Right lobe of liver (tissue), 6 donors: Measurements from ENCODE around the gene TM9SF4. TPM values are rescaled to one million over a fixed set of nuclear protein-coding genes. Genes with fewer than 3 reads are reported as not detected.
"Not testable (repeated sequence)": the region's sequence is repeated elsewhere in the genome, so short reads cannot be mapped to it uniquely, and the experiment has no call there.

Experiments
- ATAC-seq, 4 donors: fragments of 200-7000 bp; cut with Tn5 transposase; one replicate each; pipeline ENCODE4 v1.9.1; 2020; ENCODE audit warnings: mild to moderate bottlenecking in 4 of 4, moderate library complexity in 4 of 4
- DNase-seq, 3 donors: peaks; one replicate each; pipeline ENCODE4 v3.0.0-alpha.2; 2020
- H3K27ac ChIP-seq, 3 donors: fragments of 200-600 bp; one replicate each; pipeline ENCODE4 v1.8.0; 2022
- H3K27me3 ChIP-seq, 2 donors: fragments of 200-600 bp; one replicate each; pipeline ENCODE4 v1.8.0; 2022
- H3K36me3 ChIP-seq, 4 donors: fragments of 200-600 bp; sonication (generic) in 1 of 4; one replicate each; pipeline versions ENCODE4 v1.5.1 to v1.8.0; 2017 to 2022; ENCODE audit warnings: control low read depth in 1 of 4
- H3K4me1 ChIP-seq, 4 donors: fragments of 200-600 bp; sonication (generic) in 1 of 4; one replicate each; pipeline versions ENCODE4 v1.5.1 to v1.8.0; 2017 to 2022; ENCODE audit warnings: control low read depth in 1 of 4
- H3K4me3 ChIP-seq, 3 donors: fragments of 200-600 bp; one replicate each; pipeline ENCODE4 v1.8.0; 2022
- H3K9me3 ChIP-seq, 4 donors: fragments of 200-600 bp; sonication (generic) in 1 of 4; one replicate each; pipeline versions ENCODE4 v1.5.1 to v1.8.0; 2017 to 2022; ENCODE audit warnings: control low read depth in 1 of 4
- CTCF ChIP-seq, 4 donors: fragments of 200-600 bp in 3 of 4; fragments of 450-650 bp in 1 of 4; IDR thresholded peaks; one replicate each; pipeline versions ENCODE4 v1.5.1 to v1.8.0; 2016 to 2022; ENCODE audit warnings: antibody characterized with exemption in 4 of 4, mild to moderate bottlenecking in 2 of 4
- POLR2A ChIP-seq: fragments of 450-650 bp; IDR thresholded peaks from one replicate; pipeline ENCODE4 v1.6.1; 2017; ENCODE audit warnings: antibody characterized with exemption, mild to moderate bottlenecking
- WGBS: methylation state at CpG from one replicate; pipeline ENCODE4 v1.1.6; 2018; ENCODE audit warnings: low coverage, low lambda C conversion rate; ENCODE audit not compliant: insufficient coverage; ENCODE audit errors: missing lambda C conversion rate; 5-methylcytosine and 5-hydroxymethylcytosine counted together
- intact Hi-C, 2 donors: fragments of 100-400 bp; cut with DNase I; formaldehyde crosslinking; loops; one replicate each; pipeline versions ENCODE4 v1.11.2 to v1.14.1; 2022
- total RNA-seq, 6 experiments: library from RNA; depleted of rRNA in 2 of 6; stranded (reverse); fragments of >200 nt in 2 of 6; fragmentation: NEBNext Ultra II Directional in 3 of 6; extraction: Animal tissue kit (Norgen Biotek cat#: 25700) in 3 of 6; gene quantifications; one replicate each; pipeline versions ENCODE4 v1.1.0 to v1.2.4, GENCODE V29; 2016 to 2023
- donor health status: DM: no; HTN: yes; CAD: no.
- donor health status: DM: no; HTN: no; CAD: no.
- donor health status: DM: no; HTN: no; CAD: no.
- donor health status: DM: no; HTN: yes; CAD: no.
- donor health status: DM: no; HTN: yes; CAD: no.

Gene TM9SF4
- total RNA-seq, 6 experiments from 2014 or later: 26.9 to 33.9 (median 30.5) TPM

- H3K36me3 ChIP-seq: no peaks in the 10 kb centered on the region
- H3K27me3 ChIP-seq: no peaks in the 10 kb centered on the region
- ATAC-seq (no peak), DNase-seq (peak in 1 of 3 donors; percentile 10)
- H3K27ac ChIP-seq: no peak overlapping the region
- intact Hi-C loops: no loop called here
- 76% methylated on average over 5 of the region's 5 CpGs for WGBS
- H3K9me3 ChIP-seq: no peaks in the 10 kb centered on the region
- TF ChIP-seq CTCF (IDR thresholded peaks at IDR 0.05) (no peak), POLR2A (no peak)
- H3K4me1 ChIP-seq: peaks cover 0 to 25% (median 9%) of the 10 kb centered on the region in 4 donors
- H3K4me3 ChIP-seq: no peak overlapping the region
These were observed 5.8 kb downstream of the TM9SF4 start for GRCh38 chr20:32115211-32115767.

- no peaks in the 10 kb centered on the region for H3K27me3 ChIP-seq
- peaks cover 0 to 17% (median 6%) of the 10 kb centered on the region in 4 donors for H3K4me1 ChIP-seq
- TF ChIP-seq CTCF (IDR thresholded peaks at IDR 0.05): no peak
- intact Hi-C loops: no loop called here
- DNase-seq: peak in 1 of 3 donors; percentile 9
- no peak for ATAC-seq
- H3K4me3 ChIP-seq: no peak overlapping the region
- no peak overlapping the region for H3K27ac ChIP-seq
- no peaks in the 10 kb centered on the region for H3K9me3 ChIP-seq
- 93% methylated on average over 6 of the region's 6 CpGs for WGBS
- H3K36me3 ChIP-seq: no peaks in the 10 kb centered on the region
These were observed 6.6 kb downstream of the TM9SF4 start for GRCh38 chr20:32116079-32116521.

- ATAC-seq, intact Hi-C loops: not testable (repeated sequence)
These were observed 7.3 kb downstream of the TM9SF4 start for GRCh38 chr20:32116796-32117195.

GRCh38 chr20:32118427-32118826, 8.9 kb downstream of the TM9SF4 start:
- H3K36me3 ChIP-seq, H3K27ac ChIP-seq, H3K4me3 ChIP-seq, intact Hi-C loops, H3K4me1 ChIP-seq, ATAC-seq, H3K27me3 ChIP-seq, H3K9me3 ChIP-seq: not testable (repeated sequence)
- 95% methylated on average over 5 of the region's 5 CpGs for WGBS
- DNase-seq: peak in 1 of 3 donors; percentile 19

More at GRCh38 chr20:32116796-32117195, 7.3 kb downstream of the TM9SF4 start:
- H3K36me3 ChIP-seq, H3K4me3 ChIP-seq, H3K9me3 ChIP-seq, H3K27me3 ChIP-seq, H3K27ac ChIP-seq: not testable (repeated sequence)
- H3K4me1 ChIP-seq: peaks cover 0 to 10% (median 2%) of the 10 kb centered on the region in 4 donors
- 91% methylated on average over 6 of the region's 6 CpGs for WGBS
- peak in 1 of 3 donors; percentile 19 for DNase-seq

- no peak overlapping the region for H3K4me3 ChIP-seq
- intact Hi-C loops: no loop called here
- ATAC-seq: no peak
These were observed 10.2 kb downstream of the TM9SF4 start for GRCh38 chr20:32119734-32120133.

GRCh38 chr20:32121908-32122307, 12.4 kb downstream of the TM9SF4 start:
- H3K27me3 ChIP-seq, H3K4me1 ChIP-seq, H3K36me3 ChIP-seq, H3K27ac ChIP-seq, ATAC-seq, H3K9me3 ChIP-seq, DNase-seq, intact Hi-C loops, H3K4me3 ChIP-seq: not testable (repeated sequence)
- no CpG with 5 or more reads among the region's 31 CpGs for WGBS

More at GRCh38 chr20:32119734-32120133, 10.2 kb downstream of the TM9SF4 start:
- Histone ChIP-seq H3K4me1 (no peaks in the 10 kb centered on the region), H3K9me3 (no peaks in the 10 kb centered on the region), H3K27ac (no peak overlapping the region), H3K36me3 (no peaks in the 10 kb centered on the region), H3K27me3 (no peaks in the 10 kb centered on the region)
- TF ChIP-seq CTCF (IDR thresholded peaks at IDR 0.05) (no peak), POLR2A (no peak)
- WGBS: 91% methylated on average over 2 of the region's 2 CpGs
- DNase-seq: no peak
